Panc1 (cell line): Measurements from ENCODE around the gene PXDN. TPM values are rescaled to one million over a fixed set of nuclear protein-coding genes. Genes with fewer than 3 reads are reported as not detected.

Experiments used
- ATAC-seq: fragments of 200-7000 bp; cut with Tn5 transposase; 2 replicates; pipeline ENCODE4 v1.9.1; 2020; ENCODE audit warnings: mild to moderate bottlenecking, moderate library complexity
- BruUV-seq: library from RNA; stranded (reverse); fragments of 400-500 nt; replicated peaks from 2 replicates; lab custom pipeline; 2021; lab: Mats Ljungman, UMichigan
- CTCF ChIA-PET: fragments of 300-600 bp; sonication (Branson Sonifier 250); formaldehyde crosslinking; loops from one replicate; lab custom pipeline; 2022; ENCODE audit warnings: antibody characterized with exemption; lab: Charles Lee
- POLR2A ChIA-PET: fragments of 300-600 bp; sonication (Branson Sonifier 250); formaldehyde crosslinking; loops from one replicate; lab custom pipeline; 2022; ENCODE audit warnings: antibody characterized with exemption; lab: Charles Lee
- DNase-seq: peaks from one replicate; pipeline ENCODE4 v3.0.0-alpha.2; 2010; ENCODE audit warnings: low read depth, low spot score
- H3K27ac ChIP-seq: 2 replicates; pipeline ENCODE4 v1.5.1; 2011; ENCODE audit warnings: mild to moderate bottlenecking, low read length, inconsistent platforms
- H3K27me3 ChIP-seq: fragments of 200-500 bp; sonication (Bioruptor generic); 2 replicates; pipeline ENCODE4 v1.6.0; 2014; ENCODE audit warnings: low read length, inconsistent platforms; ENCODE audit not compliant: control insufficient read depth, insufficient read depth
- H3K36me3 ChIP-seq: fragments of 200-500 bp; sonication (Bioruptor generic); 2 replicates; pipeline ENCODE4 v1.5.1; 2014; ENCODE audit warnings: inconsistent platforms, mild to moderate bottlenecking, low read length, moderate library complexity; ENCODE audit not compliant: control insufficient read depth, insufficient read depth
- H3K4me1 ChIP-seq: 2 replicates; pipeline ENCODE4 v1.5.1; 2011; ENCODE audit warnings: inconsistent platforms, mild to moderate bottlenecking, low read length, moderate library complexity; ENCODE audit not compliant: control insufficient read depth, insufficient read depth
- H3K4me3 ChIP-seq, 2 experiments: 2 replicates each; pipeline ENCODE4 v1.5.1; 2011 to 2012; ENCODE audit warnings: low read depth in 2 of 2, low read length in 2 of 2, mild to moderate bottlenecking in 2 of 2, inconsistent platforms in 1 of 2, moderate library complexity in 1 of 2
- H3K9me3 ChIP-seq: fragments of 200-500 bp; sonication (Bioruptor generic); 2 replicates; pipeline ENCODE4 v1.5.1; 2014; ENCODE audit warnings: low read depth, mild to moderate bottlenecking, inconsistent platforms, low read length, moderate library complexity; ENCODE audit not compliant: control insufficient read depth, insufficient read depth
- CTCF ChIP-seq: fragments of 450-650 bp; IDR thresholded peaks from 2 replicates; pipeline ENCODE4 v1.5.1; 2017; ENCODE audit warnings: mild to moderate bottlenecking
- POLR2AphosphoS5 ChIP-seq: IDR thresholded peaks from 2 replicates; pipeline ENCODE4 v1.6.1; 2012; ENCODE audit warnings: mild to moderate bottlenecking, low read depth, low read length, moderate library complexity
- REST ChIP-seq, 2 experiments: IDR thresholded peaks; 2 replicates each; pipeline ENCODE4 v1.6.1; 2011 to 2012; ENCODE audit warnings: low read depth in 2 of 2, control low read depth in 1 of 2, low read length in 1 of 2, mild to moderate bottlenecking in 1 of 2, moderate library complexity in 1 of 2; ENCODE audit not compliant: insufficient read depth in 1 of 2
- SIN3A ChIP-seq: IDR thresholded peaks from 2 replicates; pipeline ENCODE4 v1.6.1; 2012; ENCODE audit warnings: low read depth, mild to moderate bottlenecking, low read length, moderate library complexity, borderline replicate concordance; ENCODE audit not compliant: insufficient read depth
- TCF7L2 ChIP-seq: IDR thresholded peaks from 2 replicates; pipeline ENCODE4 v1.6.1; 2011; ENCODE audit warnings: mild to moderate bottlenecking, low read depth, low read length, inconsistent platforms
- in situ Hi-C: cut with HindIII; loops from 2 replicates; pipeline ENCODE4 v1.10.0; 2016; ENCODE audit warnings: low sequenced_read_pairs, low pct_unique_long_range_greater_than_20kb
- intact Hi-C: fragments of 100-400 bp; cut with micrococcal nuclease; formaldehyde crosslinking; loops from one replicate; pipeline ENCODE4 v1.10.0; 2022; ENCODE audit not compliant: unreplicated experiment
- total RNA-seq: library from RNA; stranded (reverse); gene quantifications from one replicate; pipeline ENCODE4 v1.2.1, GENCODE V29; 2021; ENCODE audit not compliant: unreplicated experiment

The PXDN gene
- total RNA-seq, 1 experiment from 2014 or later: 2.5 TPM

GRCh38 chr2:1681323-1682180 is 62.8 kb downstream of the PXDN start:
- intact Hi-C loops (no loop called here), in situ Hi-C loops (no loop called here)
- Histone ChIP-seq H3K27ac (peak overlapping the region; percentile 74), H3K9me3 (no peaks in the 10 kb centered on the region), H3K4me3 (no peak overlapping the region), H3K36me3 (no peaks in the 10 kb centered on the region), H3K27me3 (no peaks in the 10 kb centered on the region), H3K4me1 (peaks cover 19% of the 10 kb centered on the region)
- CTCF ChIA-PET: no interaction called here
- no peak for DNase-seq
- no TSS peak for BruUV-seq
- POLR2A ChIA-PET: no interaction called here
- TF ChIP-seq CTCF (no peak), REST (IDR thresholded peaks at IDR 0.05; ENCODE audit: insufficient read depth in 1 of 2, low read depth in 2 of 2, low read length in 1 of 2) (no peak), SIN3A (no peak), TCF7L2 (no peak), POLR2AphosphoS5 (no peak)
- no peak for ATAC-seq

- peaks cover 17% of the 10 kb centered on the region for H3K4me1 ChIP-seq
- H3K27me3 ChIP-seq: no peaks in the 10 kb centered on the region
- POLR2A ChIA-PET: no interaction called here
- TF ChIP-seq SIN3A (no peak), POLR2AphosphoS5 (no peak)
- in situ Hi-C loops (no loop called here), intact Hi-C loops (no loop called here)
- H3K4me3 ChIP-seq: no peak overlapping the region
- ATAC-seq: no peak
- H3K27ac ChIP-seq: peak overlapping the region; percentile 32
- DNase-seq: no peak
- H3K36me3 ChIP-seq: no peaks in the 10 kb centered on the region
- no TSS peak for BruUV-seq
- H3K9me3 ChIP-seq: no peaks in the 10 kb centered on the region
- CTCF ChIA-PET: no interaction called here
These were observed 63.3 kb downstream of the PXDN start for GRCh38 chr2:1681017-1681318.
